Bronchial epithelial cell (primary cell): ENCODE results near the gene MINDY3. TPM values are rescaled to one million over a fixed set of nuclear protein-coding genes. Genes with fewer than 3 reads are reported as not detected.
A peak's percentile ranks its signal among the peaks of the same experiment; 100 is the strongest.

Experiments
- DNase-seq: peaks from one replicate; pipeline ENCODE4 v3.0.0-alpha.2; 2010; ENCODE audit warnings: low read depth
- FAIRE-seq: peaks from 2 replicates; lab custom pipeline; 2011; peaks lifted over from hg19 to GRCh38; lab: Jason Lieb, UNC
- H3K27me3 ChIP-seq: 2 replicates; pipeline ENCODE4 v1.5.1; 2011; ENCODE audit warnings: low read length; ENCODE audit not compliant: control insufficient read depth, insufficient read depth
- H3K36me3 ChIP-seq: 2 replicates; pipeline ENCODE4 v1.5.1; 2011; ENCODE audit warnings: low read length; ENCODE audit not compliant: control insufficient read depth, insufficient read depth
- H3K4me3 ChIP-seq: 2 replicates; pipeline ENCODE4 v1.5.1; 2011; ENCODE audit warnings: mild to moderate bottlenecking, low read depth, low read length, control low read depth
- CTCF ChIP-seq: IDR thresholded peaks from 2 replicates; pipeline ENCODE4 v1.5.1; 2011; ENCODE audit warnings: mild to moderate bottlenecking, moderate library complexity, low read length, control low read depth, inconsistent platforms; ENCODE audit not compliant: insufficient read depth, severe bottlenecking
- total RNA-seq: library from RNA; depleted of rRNA; stranded (reverse); fragments of >200 nt; gene quantifications from 2 replicates; pipeline ENCODE4 v1.2.1, GENCODE V29; 2014

Gene MINDY3
- total RNA-seq, 1 donor from 2014 or later = 19.7 TPM

- H3K36me3 ChIP-seq = no peaks in the 10 kb centered on the region
- H3K27me3 ChIP-seq = no peaks in the 10 kb centered on the region
- DNase-seq = no peak
- no peak for FAIRE-seq
- TF ChIP-seq CTCF = no peak
- H3K4me3 ChIP-seq = no peak overlapping the region
Observed at GRCh38 chr10:15844517-15844916, 15.8 kb downstream of the MINDY3 start.

GRCh38 chr10:15843695-15844094, 16.6 kb downstream of the MINDY3 start:
- FAIRE-seq (no peak), DNase-seq (no peak)
- Histone ChIP-seq H3K36me3 (no peaks in the 10 kb centered on the region), H3K4me3 (no peak overlapping the region), H3K27me3 (no peaks in the 10 kb centered on the region)
- no peak for TF ChIP-seq CTCF

- no peaks in the 10 kb centered on the region for H3K36me3 ChIP-seq
- TF ChIP-seq CTCF = no peak
- FAIRE-seq (no peak), DNase-seq (peak; percentile 34)
- no peak overlapping the region for H3K4me3 ChIP-seq
- no peaks in the 10 kb centered on the region for H3K27me3 ChIP-seq
Observed at GRCh38 chr10:15842556-15843169, 17.6 kb downstream of the MINDY3 start.

GRCh38 chr10:15841696-15842095, 18.6 kb downstream of the MINDY3 start:
- no peak for FAIRE-seq

GRCh38 chr10:15836807-15837206, 23.5 kb downstream of the MINDY3 start:
- no peak for FAIRE-seq
- TF ChIP-seq CTCF = no peak
- no peak for DNase-seq

More at GRCh38 chr10:15841696-15842095, 18.6 kb downstream of the MINDY3 start:
- no peak overlapping the region for H3K4me3 ChIP-seq
- H3K27me3 ChIP-seq = no peaks in the 10 kb centered on the region
- DNase-seq = no peak
- no peaks in the 10 kb centered on the region for H3K36me3 ChIP-seq
- no peak for TF ChIP-seq CTCF

GRCh38 chr10:15829495-15829894, 30.8 kb downstream of the MINDY3 start:
- Histone ChIP-seq H3K4me3 (no peak overlapping the region), H3K27me3 (no peaks in the 10 kb centered on the region), H3K36me3 (peaks cover 1% of the 10 kb centered on the region)
- DNase-seq (no peak), FAIRE-seq (no peak)
- no peak for TF ChIP-seq CTCF

More at GRCh38 chr10:15836807-15837206, 23.5 kb downstream of the MINDY3 start:
- no peaks in the 10 kb centered on the region for H3K27me3 ChIP-seq
- no peak overlapping the region for H3K4me3 ChIP-seq
- H3K36me3 ChIP-seq = peaks cover 1% of the 10 kb centered on the region
